Upper lobe of left lung (tissue), 4 donors: ENCODE results near the gene FNDC7.

Experiments used
- CTCF ChIP-seq, 6 experiments: fragments of 450-650 bp in 4 of 6; fragments of 200-600 bp in 2 of 6; sonication (generic) in 2 of 6; IDR thresholded peaks; one replicate each; pipeline ENCODE4 v1.5.1; 2016 to 2019; ENCODE audit warnings: antibody characterized with exemption in 6 of 6
- POLR2A ChIP-seq, 4 donors: fragments of 450-650 bp; IDR thresholded peaks; one replicate each; pipeline ENCODE4 v1.5.1; 2016 to 2017; ENCODE audit warnings: antibody characterized with exemption in 4 of 4, mild to moderate bottlenecking in 2 of 4
- POLR2AphosphoS5 ChIP-seq, 2 donors: sonication (generic); formaldehyde crosslinking; IDR thresholded peaks; one replicate each; pipeline ENCODE4 v1.5.1; 2017; ENCODE audit warnings: antibody characterized with exemption in 2 of 2

DNA sequence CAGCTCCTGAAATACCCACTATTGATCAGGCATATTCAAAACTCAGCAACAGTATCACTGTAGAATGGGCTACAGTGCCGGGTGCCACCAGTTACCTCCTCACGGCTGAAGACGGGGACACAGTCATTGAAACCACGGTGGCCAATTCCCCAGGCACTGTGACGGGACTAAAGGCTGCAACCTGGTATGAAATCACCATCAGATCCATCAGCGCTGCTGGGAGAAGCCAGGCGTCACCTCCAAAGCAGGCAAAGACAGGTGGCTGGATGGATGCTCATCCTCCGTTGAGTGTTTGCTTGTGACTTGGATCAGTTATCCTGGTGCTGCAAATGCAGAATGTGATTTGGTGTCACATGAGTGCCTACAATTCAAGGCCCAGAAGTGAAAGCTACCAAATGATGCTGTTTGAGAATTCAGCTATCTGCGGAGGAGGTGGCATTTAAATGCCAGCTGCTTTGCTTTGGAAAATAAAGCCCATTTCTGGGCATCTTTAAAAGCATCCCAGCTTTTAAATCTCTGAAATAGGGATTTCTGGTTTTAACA, 5.1 kb downstream of the FNDC7 start:
- TF ChIP-seq CTCF (IDR thresholded peaks at IDR 0.05) (no peak), POLR2A (IDR thresholded peaks at IDR 0.05) (no peak), POLR2AphosphoS5 (IDR thresholded peaks at IDR 0.05) (no peak)
